DMS79 (cell line): Measurements from ENCODE around the gene ATRN.
"Not testable (repeated sequence)": the region's sequence is repeated elsewhere in the genome, so short reads cannot be mapped to it uniquely, and the experiment has no call there.

Source experiments
- DNase-seq: peaks from one replicate; lab custom pipeline; 2025; lab: John Stamatoyannopoulos, UW

Gene ATRN

GRCh38 chr20:3515379-3516170, 44.8 kb downstream of the ATRN start:
- DNase-seq, result no peak

DNA sequence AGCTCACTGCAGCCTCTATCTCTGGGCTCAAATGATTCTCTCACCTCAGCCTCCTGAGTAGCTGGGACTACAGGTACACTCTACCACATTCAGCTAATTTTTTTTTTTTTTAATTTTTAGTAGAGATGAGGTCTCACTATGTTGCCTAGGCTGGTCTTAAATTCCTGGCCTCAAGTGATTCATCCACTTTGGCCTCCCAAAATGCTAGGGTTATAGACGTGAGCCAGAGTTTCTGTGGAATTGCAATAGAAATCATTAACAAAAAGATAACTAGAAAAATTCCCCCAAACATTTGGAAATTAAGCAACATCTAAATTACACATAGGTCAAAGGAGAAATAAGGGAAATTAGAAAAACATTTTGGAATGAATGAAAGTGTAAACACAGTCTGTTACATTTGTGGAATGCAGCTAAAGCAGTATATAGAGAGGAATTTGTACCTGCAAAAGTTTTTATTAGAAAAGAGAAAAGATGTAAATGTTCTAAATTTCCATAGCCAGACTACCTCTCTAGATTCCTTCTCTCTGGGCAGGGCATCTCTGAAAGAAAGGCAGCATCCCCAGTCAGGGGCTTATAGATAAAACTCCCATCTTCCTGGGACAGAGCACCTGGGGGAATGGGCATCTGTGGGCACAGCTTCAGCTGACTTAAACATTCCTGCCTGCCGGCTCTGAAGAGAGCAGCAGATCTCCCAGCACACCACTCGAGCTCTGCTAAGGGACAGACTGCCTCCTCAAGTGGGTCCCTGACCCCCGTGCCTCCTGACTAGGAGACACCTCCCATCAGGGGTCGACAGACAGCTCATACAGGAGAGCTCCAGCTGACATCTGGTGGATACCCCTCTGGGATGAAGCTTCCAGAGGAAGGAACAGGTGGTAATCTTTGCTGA, 51.3 kb downstream of the ATRN start:
- DNase-seq, result no peak

GRCh38 chr20:3524696-3525095, 53.9 kb downstream of the ATRN start:
- DNase-seq, result not testable (repeated sequence)

DNA sequence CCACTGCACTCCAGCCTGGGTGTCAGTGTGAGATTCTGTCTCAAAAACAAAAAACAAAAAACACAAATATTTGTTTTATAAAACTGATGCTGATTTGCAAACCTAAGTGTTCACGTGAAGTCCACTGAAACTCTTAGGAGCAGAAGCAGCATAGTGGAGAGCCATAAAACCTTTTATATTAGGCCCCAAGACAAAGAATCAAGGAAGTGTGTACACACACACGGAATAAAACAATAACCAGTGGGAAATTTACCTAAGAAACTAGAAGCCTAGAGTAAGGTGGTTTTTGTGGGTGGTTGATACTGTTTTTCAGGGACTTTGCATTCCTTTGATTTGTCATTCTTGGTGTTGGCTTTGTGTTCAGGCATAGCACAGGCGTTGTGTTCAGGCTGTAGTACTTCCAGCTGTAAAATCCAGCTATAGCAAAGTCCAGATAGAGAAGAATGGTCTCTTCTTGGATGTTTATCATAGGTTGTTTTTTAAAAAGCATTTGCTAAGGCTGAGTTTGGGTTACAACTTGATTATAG, 61.3 kb downstream of the ATRN start:
- no peak for DNase-seq

DNA sequence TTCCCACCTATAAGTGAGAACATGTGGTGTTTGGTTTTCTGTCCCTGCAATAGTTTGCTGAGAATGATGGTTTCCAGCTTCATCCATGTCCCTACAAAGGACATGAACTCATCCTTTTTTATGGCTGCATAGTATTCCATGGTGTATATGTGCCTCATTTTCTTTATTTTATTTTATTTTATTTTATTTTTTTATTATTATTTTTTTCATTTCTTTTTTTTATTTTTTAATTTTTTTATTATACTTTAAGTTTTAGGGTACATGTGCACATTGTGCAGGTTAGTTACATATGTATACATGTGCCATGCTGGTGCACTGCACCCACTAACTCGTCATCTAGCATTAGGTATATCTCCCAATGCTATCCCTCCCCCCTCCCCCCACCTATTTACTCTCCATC, 66.9 kb downstream of the ATRN start:
- DNase-seq, result not testable (repeated sequence)

GRCh38 chr20:3539311-3540107, 68.7 kb downstream of the ATRN start:
- no peak for DNase-seq

DNA sequence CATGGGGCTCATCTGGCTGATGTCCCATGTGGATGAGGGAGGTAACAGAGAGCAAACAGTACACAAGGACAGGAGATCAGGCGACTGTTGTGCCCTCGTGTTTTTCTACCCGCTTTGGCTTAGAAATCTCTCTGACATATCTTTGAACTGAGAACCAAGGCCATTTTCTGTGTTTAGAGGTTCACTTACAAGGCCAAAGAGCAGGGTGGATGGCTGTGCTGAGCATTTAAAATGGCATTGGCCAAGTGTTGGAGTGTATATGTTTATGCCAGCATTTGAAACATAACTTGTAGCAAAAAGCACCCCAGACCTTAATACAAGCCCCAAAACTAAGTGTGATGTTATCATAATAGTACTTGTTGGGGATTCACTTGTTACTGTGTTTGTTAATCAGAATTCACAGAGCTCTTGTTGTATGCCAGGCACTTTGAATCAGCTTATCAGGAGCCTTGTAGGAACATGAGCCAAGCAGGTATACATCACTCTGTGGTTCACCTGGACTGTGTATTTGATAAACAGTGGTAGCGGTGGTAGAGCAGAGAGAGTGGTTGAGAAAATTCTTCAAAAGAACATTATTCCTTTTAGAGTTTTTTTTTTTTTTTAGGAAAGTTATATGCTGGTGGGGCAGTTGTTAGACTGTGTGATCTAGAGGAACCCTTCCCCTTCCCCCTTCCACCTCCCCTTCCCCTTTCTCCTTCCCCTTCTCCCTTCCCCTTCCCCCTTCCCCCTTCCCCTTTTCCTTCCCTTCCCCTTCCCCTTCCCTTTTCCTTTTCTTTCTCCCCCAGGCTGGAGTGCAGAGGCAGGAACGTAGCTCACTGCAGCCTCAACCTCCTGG, 71.3 kb downstream of the ATRN start:
- no peak for DNase-seq

DNA sequence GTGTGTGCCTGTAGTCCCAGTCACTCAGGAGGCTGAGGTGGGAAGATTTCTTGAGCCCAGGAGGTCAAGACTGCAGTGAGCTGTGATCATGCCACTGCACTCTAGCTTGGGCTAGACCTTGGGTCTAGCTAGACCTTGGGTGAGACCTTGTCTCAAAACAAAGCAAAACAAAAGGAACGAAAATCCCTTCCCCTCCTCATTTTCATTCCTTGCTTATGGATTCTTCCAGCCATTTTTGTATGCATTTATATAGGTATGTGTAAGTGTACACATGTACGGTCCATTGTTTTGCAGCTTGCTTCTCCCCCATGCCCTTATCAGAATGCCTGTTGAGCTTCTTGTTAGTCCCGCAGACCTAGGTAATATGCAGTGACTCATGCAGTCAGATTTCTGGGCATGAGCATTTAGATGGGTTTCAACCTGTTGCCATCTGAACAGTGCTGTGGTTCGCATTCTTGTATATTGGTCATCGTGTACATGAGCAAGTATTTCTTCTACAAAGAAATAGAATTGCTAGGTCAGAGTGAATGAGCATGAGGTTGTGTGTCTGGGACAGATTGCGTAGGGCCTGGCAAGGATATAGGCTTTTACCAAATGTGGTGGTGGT, 73.2 kb downstream of the ATRN start:
- no peak for DNase-seq

GRCh38 chr20:3545401-3545925, 74.6 kb downstream of the ATRN start:
- DNase-seq, result no peak

- no peak for DNase-seq
Observed at GRCh38 chr20:3547906-3548305, 77.1 kb downstream of the ATRN start.

- no peak for DNase-seq
Observed at GRCh38 chr20:3550837-3551236, 80.0 kb downstream of the ATRN start.

DNA sequence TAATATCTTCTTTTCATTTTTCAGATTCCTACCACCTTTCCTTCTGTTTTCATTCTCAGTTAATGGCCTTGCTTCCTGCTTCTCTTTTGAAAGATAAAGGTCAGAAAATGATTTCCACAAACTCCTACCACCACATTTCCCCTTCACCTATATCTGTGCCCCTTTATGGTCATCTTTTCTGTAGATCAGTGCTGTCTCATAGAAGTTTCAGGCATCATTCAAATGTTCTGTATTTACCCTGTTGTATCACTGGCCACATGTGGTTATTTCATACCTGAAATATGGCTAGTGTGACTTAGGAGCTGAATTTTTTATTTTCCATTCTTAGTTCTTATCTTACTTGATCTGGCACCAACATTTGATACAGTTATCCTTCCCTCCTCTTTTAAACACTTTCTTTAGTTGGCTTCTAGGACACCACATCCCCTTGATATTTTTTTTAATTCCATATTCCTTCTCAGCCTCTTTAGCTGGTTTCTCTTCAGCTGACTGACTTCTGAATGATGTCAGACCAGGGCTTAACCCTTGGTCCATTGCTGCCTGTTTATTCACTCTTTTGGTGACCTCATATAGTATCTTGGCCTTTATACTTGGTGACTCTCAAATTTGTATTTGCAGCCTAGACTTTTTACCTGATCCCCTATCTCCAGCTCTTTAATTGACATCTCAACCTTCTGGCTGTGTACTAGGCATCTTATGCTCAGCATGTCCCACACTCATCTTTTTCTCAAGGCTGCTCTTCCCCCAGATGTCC, 81.0 kb downstream of the ATRN start:
- DNase-seq, result no peak

DNA sequence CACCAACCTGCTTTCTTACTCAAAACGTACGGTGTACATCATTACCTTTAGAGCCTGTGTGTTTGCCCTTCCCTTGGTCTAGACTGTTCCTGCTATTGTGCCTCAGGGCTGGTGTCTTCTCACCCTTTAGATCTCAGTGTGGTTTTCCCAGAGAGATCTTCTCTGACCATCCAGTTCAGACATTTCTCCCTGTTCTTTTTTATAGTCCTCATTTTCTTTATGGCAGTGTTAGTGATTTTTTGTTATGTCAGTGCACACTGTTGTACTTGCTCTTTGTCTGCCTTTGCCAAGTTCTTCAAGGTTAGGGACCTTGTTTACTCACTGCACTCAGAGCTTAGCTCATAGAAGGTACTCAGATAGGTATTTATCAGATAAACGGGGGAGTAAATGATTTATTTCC, 82.8 kb downstream of the ATRN start:
- no peak for DNase-seq

- DNase-seq, result no peak
Observed at GRCh38 chr20:3557237-3557785, 86.5 kb downstream of the ATRN start.

- DNase-seq, result no peak
Observed at GRCh38 chr20:3559231-3559630, 88.4 kb downstream of the ATRN start.

DNA sequence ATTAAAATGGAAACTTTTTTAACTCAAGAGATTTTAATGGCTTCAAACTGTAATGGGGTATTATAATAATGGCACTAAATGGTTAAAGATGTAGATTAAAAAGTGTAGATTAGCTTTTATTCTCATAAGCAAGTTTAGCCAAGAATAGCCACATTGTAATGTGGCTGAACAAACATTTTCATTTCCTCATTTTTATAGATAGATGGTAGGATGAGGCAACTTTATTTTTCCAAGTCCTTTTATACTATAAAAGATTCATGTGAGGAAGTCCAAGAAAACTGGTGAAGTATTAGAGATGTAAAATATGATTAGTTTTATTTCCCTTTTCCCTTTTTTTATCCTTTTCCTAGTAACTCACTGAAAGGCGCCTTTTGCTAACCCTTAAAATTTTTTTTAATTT, 88.8 kb downstream of the ATRN start:
- DNase-seq, result no peak

- no peak for DNase-seq
Observed at GRCh38 chr20:3560162-3560561, 89.3 kb downstream of the ATRN start.

DNA sequence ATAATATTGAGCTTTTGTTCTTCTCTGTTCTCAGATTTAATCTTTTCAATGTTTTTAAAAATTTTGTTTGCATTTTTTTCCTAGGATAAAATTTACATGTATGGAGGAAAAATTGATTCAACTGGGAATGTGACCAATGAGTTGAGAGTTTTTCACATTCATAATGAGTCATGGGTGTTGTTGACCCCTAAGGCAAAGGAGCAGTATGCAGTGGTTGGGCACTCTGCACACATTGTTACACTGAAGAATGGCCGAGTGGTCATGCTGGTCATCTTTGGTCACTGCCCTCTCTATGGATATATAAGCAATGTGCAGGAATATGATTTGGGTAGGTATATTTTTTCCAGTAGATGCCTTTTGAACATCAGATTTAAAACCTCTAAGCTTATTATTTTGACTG, 89.8 kb downstream of the ATRN start:
- no peak for DNase-seq

GRCh38 chr20:3563133-3563532, 92.3 kb downstream of the ATRN start:
- DNase-seq, result no peak
